Stomach smooth muscle (tissue), 2 donors: ENCODE results near the gene NRXN3.

Source experiments
- H3K27ac ChIP-seq: one replicate; pipeline ENCODE4 v1.7.0; 2013; ENCODE audit warnings: mild to moderate bottlenecking, low read length, inconsistent platforms
- H3K27me3 ChIP-seq, 2 donors: one replicate each; pipeline ENCODE4 v1.7.0; 2013; ENCODE audit warnings: low read length in 2 of 2; ENCODE audit not compliant: insufficient read depth in 2 of 2, control insufficient read depth in 1 of 2
- H3K36me3 ChIP-seq, 2 donors: one replicate each; pipeline ENCODE4 v1.7.0; 2013; ENCODE audit warnings: low read length in 2 of 2; ENCODE audit not compliant: control insufficient read depth in 2 of 2, insufficient read depth in 2 of 2
- H3K4me1 ChIP-seq: one replicate; pipeline ENCODE4 v1.7.0; 2013; ENCODE audit warnings: low read length; ENCODE audit not compliant: control insufficient read depth, insufficient read depth
- H3K4me3 ChIP-seq, 2 donors: one replicate each; pipeline ENCODE4 v1.7.0; 2013; ENCODE audit warnings: low read length in 2 of 2
- H3K9ac ChIP-seq, 2 donors: one replicate each; pipeline ENCODE4 v1.7.0; 2013; ENCODE audit warnings: low read length in 2 of 2, mild to moderate bottlenecking in 1 of 2
- H3K9me3 ChIP-seq, 2 donors: one replicate each; pipeline ENCODE4 v1.7.0; 2013; ENCODE audit warnings: low read length in 2 of 2; ENCODE audit not compliant: control insufficient read depth in 2 of 2
- donor health status: healthy.
- donor health status: Pancreatic carcinoma.

The NRXN3 gene

DNA sequence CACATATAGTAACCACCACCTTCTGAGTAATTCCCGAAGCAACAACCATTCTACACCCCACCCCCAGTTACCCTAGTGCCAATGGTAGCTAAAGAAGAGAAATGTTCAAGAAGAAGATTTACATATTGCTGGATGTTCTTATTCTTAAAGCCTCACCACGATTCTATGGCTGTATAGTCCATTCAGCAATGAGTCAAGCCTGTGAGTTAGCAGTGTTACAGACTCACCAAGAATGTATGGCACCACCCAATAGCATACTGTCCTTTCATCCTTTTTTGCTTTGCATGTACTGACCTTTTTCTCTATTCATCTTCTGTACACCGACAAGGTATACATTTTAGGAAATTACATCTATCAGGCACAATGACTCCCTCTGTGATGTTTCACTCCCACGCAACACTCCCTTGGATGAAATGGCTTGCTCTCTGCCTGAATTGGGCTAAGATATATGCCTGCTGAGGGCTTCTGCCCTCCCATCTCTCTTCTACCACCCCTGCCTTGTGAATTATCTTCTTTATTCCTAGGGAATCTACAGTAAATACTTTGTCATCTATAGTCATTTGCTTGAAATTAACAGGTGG lies 1095.3 kb downstream of the NRXN3 start:
- no peaks in the 10 kb centered on the region for H3K9me3 ChIP-seq

GRCh38 chr14:79270361-79270760 lies 1100.2 kb downstream of the NRXN3 start:
- H3K27me3 ChIP-seq: no peaks in the 10 kb centered on the region
- no peaks in the 10 kb centered on the region for H3K9me3 ChIP-seq
- H3K4me3 ChIP-seq: no peak overlapping the region
- H3K27ac ChIP-seq: no peak overlapping the region
- H3K4me1 ChIP-seq: no peaks in the 10 kb centered on the region
- H3K9ac ChIP-seq: no peak overlapping the region
- H3K36me3 ChIP-seq: no peaks in the 10 kb centered on the region

More for the DNA sequence above, 1095.3 kb downstream of the NRXN3 start:
- H3K27ac ChIP-seq: no peak overlapping the region
- no peak overlapping the region for H3K4me3 ChIP-seq
- no peaks in the 10 kb centered on the region for H3K36me3 ChIP-seq
- no peaks in the 10 kb centered on the region for H3K27me3 ChIP-seq
- H3K9ac ChIP-seq: no peak overlapping the region
- H3K4me1 ChIP-seq: no peaks in the 10 kb centered on the region

GRCh38 chr14:79271122-79271521 lies 1100.9 kb downstream of the NRXN3 start:
- Histone ChIP-seq H3K9ac (no peak overlapping the region), H3K27ac (no peak overlapping the region), H3K27me3 (no peaks in the 10 kb centered on the region), H3K4me1 (no peaks in the 10 kb centered on the region), H3K4me3 (no peak overlapping the region), H3K9me3 (no peaks in the 10 kb centered on the region), H3K36me3 (no peaks in the 10 kb centered on the region)

- Histone ChIP-seq H3K4me3 (no peak overlapping the region), H3K4me1 (peaks cover 16% of the 10 kb centered on the region), H3K9ac (no peak overlapping the region), H3K36me3 (no peaks in the 10 kb centered on the region), H3K9me3 (no peaks in the 10 kb centered on the region), H3K27me3 (no peaks in the 10 kb centered on the region), H3K27ac (no peak overlapping the region)
Observed at GRCh38 chr14:79274641-79275291, 1104.6 kb downstream of the NRXN3 start.

DNA sequence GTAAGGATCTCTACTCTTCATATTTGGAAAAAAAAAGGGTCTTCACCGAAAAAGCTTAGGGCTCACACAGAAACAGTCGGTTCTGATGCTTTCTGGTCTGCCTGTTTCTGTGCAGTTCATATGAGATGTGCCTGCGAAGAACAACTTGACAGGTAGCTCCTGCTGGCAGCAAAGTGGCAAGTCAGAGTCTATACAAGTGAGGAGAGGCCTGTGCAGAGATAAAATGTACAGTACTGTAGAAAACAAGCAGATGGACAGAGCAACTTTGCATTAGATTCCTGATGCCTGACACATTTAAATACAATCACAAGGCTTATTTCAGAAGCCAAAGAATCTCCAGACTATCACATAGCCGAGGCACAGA lies 1105.1 kb downstream of the NRXN3 start:
- Histone ChIP-seq H3K27me3 (no peaks in the 10 kb centered on the region), H3K9ac (no peak overlapping the region), H3K4me1 (peaks cover 18% of the 10 kb centered on the region), H3K36me3 (no peaks in the 10 kb centered on the region), H3K4me3 (no peak overlapping the region), H3K9me3 (no peaks in the 10 kb centered on the region), H3K27ac (no peak overlapping the region)

DNA sequence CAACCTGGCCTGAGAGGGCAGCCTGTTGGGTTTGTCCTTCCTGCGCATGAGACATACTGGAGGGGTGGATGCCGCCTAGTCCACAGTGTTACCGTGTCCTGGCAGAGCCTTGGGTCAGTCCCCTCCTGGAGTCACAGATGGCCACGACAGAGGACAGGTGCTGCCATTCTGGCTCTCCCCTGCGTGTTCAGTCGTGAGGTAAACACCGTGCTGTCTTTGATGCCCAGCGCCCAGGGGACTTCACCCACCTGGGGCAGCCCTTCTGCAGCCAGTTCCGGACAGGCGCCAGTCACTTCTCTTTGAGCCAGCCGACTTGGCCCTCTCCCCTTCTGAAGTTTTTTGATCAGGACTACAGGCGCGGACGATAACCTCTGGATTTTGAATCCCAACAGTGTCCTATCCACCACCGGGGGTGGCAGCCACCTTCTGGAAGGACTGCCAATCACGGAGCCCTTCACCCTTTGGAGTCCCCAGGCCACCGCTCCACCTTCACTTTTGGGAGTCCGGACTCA lies 1108.2 kb downstream of the NRXN3 start:
- no peak overlapping the region for H3K27ac ChIP-seq
- H3K4me1 ChIP-seq: peaks cover 18% of the 10 kb centered on the region

GRCh38 chr14:79278798-79279644 lies 1108.8 kb downstream of the NRXN3 start:
- Histone ChIP-seq H3K36me3 (no peaks in the 10 kb centered on the region), H3K9ac (peak overlapping the region; percentile 58 to 65), H3K9me3 (no peaks in the 10 kb centered on the region), H3K4me3 (peak overlapping the region; percentile 93), H3K27ac (no peak overlapping the region), H3K4me1 (peaks cover 18% of the 10 kb centered on the region), H3K27me3 (no peaks in the 10 kb centered on the region)

More for the DNA sequence above, 1108.2 kb downstream of the NRXN3 start:
- Histone ChIP-seq H3K36me3 (no peaks in the 10 kb centered on the region), H3K9ac (peak overlapping the region; percentile 29 to 47), H3K27me3 (no peaks in the 10 kb centered on the region), H3K9me3 (no peaks in the 10 kb centered on the region), H3K4me3 (peak overlapping the region; percentile 93)

- Histone ChIP-seq H3K4me1 (peaks cover 21% of the 10 kb centered on the region), H3K9ac (peak overlapping the region; percentile 65 to 68), H3K27me3 (no peaks in the 10 kb centered on the region)
Observed at GRCh38 chr14:79279645-79280597, 1109.7 kb downstream of the NRXN3 start.

DNA sequence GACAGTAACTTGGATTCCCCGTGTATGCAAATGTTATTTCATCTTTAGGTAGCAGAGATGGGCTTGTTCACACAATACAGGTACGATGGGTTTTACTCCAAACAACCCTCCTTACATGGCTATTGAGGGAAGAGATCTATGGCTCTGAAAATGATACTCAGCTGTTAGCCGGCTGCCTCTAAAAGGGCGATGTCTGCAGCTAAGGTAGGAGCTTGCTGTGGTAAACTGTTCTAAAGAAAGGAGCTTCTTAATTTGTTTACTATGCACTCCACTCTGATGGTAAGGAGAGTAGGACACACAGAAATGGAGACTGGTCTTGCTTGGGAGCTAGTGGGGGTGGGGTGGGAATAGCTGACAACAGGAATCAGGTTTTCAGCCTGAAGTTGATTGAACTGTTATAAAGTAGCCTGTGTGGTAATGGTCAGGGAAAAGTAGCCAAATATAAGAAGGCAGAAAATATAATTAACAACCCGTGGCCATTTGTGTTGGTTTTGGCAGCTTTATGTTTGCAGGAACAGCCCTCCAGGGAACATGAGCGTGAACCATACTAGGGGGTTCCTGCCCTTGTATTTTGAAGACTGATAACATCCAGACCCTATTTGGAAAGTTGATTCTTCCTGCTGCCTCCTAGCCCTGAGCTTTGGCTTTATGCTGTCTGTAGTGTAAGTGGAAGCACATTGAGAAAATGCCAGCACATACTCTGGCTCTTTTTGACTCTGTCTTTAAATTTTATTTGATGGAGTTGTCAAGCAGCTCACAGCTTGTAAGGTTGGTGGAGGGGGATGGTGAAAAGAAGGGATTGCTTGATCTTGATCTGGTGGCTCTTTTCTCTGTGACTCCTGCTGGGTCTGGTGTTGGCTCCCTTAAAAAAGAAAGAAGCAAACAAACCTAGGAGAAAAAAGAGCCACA lies 1111.3 kb downstream of the NRXN3 start:
- H3K36me3 ChIP-seq: no peaks in the 10 kb centered on the region
- no peaks in the 10 kb centered on the region for H3K27me3 ChIP-seq
- H3K4me1 ChIP-seq: peaks cover 21% of the 10 kb centered on the region
- H3K9ac ChIP-seq: peak overlapping the region; percentile 59 to 68
- peak overlapping the region; percentile 11 for H3K27ac ChIP-seq
- H3K4me3 ChIP-seq: peak overlapping the region; percentile 93
- H3K9me3 ChIP-seq: no peaks in the 10 kb centered on the region

More at GRCh38 chr14:79279645-79280597, 1109.7 kb downstream of the NRXN3 start:
- no peaks in the 10 kb centered on the region for H3K36me3 ChIP-seq
- H3K9me3 ChIP-seq: no peaks in the 10 kb centered on the region
- peak overlapping the region; percentile 93 for H3K4me3 ChIP-seq
- peak overlapping the region; percentile 37 for H3K27ac ChIP-seq
